Osteoblast (primary cell): ENCODE data around the gene RPL22L1. TPM values are rescaled to one million over a fixed set of nuclear protein-coding genes. Genes with fewer than 3 reads are reported as not detected.

Source experiments
- DNase-seq: peaks from one replicate; pipeline ENCODE4 v3.0.0; 2011; ENCODE audit warnings: low spot score, mixed read lengths; ENCODE audit not compliant: insufficient read length; ENCODE audit errors: missing footprints
- H2AFZ ChIP-seq: 2 replicates; pipeline ENCODE4 v1.6.0; 2011; ENCODE audit warnings: mild to moderate bottlenecking, low read length
- H3K27ac ChIP-seq: 2 replicates; pipeline ENCODE4 v1.5.1; 2011; ENCODE audit warnings: mild to moderate bottlenecking, low read depth, low read length, moderate library complexity
- H3K27me3 ChIP-seq: 2 replicates; pipeline ENCODE4 v1.6.0; 2012; ENCODE audit warnings: mild to moderate bottlenecking, control low read depth, inconsistent platforms, low read length, moderate library complexity; ENCODE audit not compliant: insufficient read depth
- H3K36me3 ChIP-seq: 2 replicates; pipeline ENCODE4 v1.5.1; 2011; ENCODE audit warnings: mild to moderate bottlenecking, low read length, control low read depth, moderate library complexity; ENCODE audit not compliant: insufficient read depth
- H3K4me1 ChIP-seq: 2 replicates; pipeline ENCODE4 v1.5.1; 2011; ENCODE audit warnings: mild to moderate bottlenecking, low read length, control low read depth, moderate library complexity; ENCODE audit not compliant: insufficient read depth
- H3K4me2 ChIP-seq: 2 replicates; pipeline ENCODE4 v1.6.0; 2011; ENCODE audit warnings: mild to moderate bottlenecking, low read length; ENCODE audit not compliant: insufficient read depth
- H3K4me3 ChIP-seq: fragments of 200-600 bp; sonication (generic); 3 replicates; pipeline ENCODE4 v1.5.1; 2012; ENCODE audit warnings: mild to moderate bottlenecking, low read length, inconsistent platforms; ENCODE audit not compliant: insufficient read depth
- H3K79me2 ChIP-seq: 2 replicates; pipeline ENCODE4 v1.6.0; 2012; ENCODE audit warnings: mild to moderate bottlenecking, low read length, control low read depth, inconsistent platforms; ENCODE audit not compliant: insufficient read depth
- H3K9me3 ChIP-seq: 2 replicates; pipeline ENCODE4 v1.5.1; 2011; ENCODE audit warnings: low read depth, low read length, control low read depth
- H4K20me1 ChIP-seq: 2 replicates; pipeline ENCODE4 v1.6.0; 2012; ENCODE audit warnings: mild to moderate bottlenecking, low read length, control low read depth; ENCODE audit not compliant: insufficient read depth
- CTCF ChIP-seq: IDR thresholded peaks from 2 replicates; pipeline ENCODE4 v1.5.1; 2011; ENCODE audit warnings: mild to moderate bottlenecking, low read depth, low read length, moderate library complexity; ENCODE audit errors: extremely low read depth
- total RNA-seq: library from RNA; depleted of rRNA; stranded (reverse); fragments of >200 nt; gene quantifications from 2 replicates; pipeline ENCODE4 v1.2.3, GENCODE V29; 2012

Gene RPL22L1
- total RNA-seq, 1 donor: 297 TPM

DNA sequence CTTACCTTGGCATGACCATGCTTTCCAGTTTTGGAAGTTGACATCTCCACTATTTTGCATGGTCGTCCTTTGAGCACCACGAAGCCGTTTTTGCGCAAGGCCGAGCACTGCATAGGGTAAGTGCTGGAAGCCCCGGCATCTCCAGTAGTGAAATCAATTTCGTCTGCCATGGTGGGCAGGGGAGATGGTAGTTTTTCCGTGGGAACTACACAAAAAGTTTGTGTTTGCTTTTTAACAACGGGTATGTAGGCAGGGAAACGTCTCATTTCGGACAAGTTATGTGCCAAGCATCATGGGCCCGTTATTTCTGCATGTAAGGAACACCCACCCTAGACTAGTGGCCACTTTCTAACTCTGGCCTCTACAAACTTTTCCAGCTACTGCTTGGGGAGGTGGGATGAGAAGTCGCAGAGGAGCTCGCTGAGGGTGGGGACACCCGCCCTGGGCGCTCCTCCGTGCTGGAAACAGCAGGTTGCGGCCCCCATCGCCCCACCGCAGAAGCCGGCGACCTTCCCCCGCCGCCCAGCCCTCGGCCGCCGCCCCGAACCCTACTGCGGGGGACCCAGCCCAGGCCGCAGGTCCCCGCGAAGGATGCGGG is 37.7 kb upstream of the RPL22L1 start:
- no peaks in the 10 kb centered on the region for H3K27me3 ChIP-seq
- H3K4me2 ChIP-seq: peak overlapping the region; percentile 90
- peaks cover 33% of the 10 kb centered on the region for H3K79me2 ChIP-seq
- H2AFZ ChIP-seq: peak overlapping the region; percentile 68
- DNase-seq: peak; percentile 90
- peaks cover 8% of the 10 kb centered on the region for H3K9me3 ChIP-seq
- H3K4me1 ChIP-seq: peaks cover 10% of the 10 kb centered on the region
- H4K20me1 ChIP-seq: no peaks in the 10 kb centered on the region
- H3K36me3 ChIP-seq: no peaks in the 10 kb centered on the region
- peak overlapping the region; percentile 86 for H3K4me3 ChIP-seq
- peak overlapping the region; percentile 55 for H3K27ac ChIP-seq
- TF ChIP-seq CTCF: no peak

DNA sequence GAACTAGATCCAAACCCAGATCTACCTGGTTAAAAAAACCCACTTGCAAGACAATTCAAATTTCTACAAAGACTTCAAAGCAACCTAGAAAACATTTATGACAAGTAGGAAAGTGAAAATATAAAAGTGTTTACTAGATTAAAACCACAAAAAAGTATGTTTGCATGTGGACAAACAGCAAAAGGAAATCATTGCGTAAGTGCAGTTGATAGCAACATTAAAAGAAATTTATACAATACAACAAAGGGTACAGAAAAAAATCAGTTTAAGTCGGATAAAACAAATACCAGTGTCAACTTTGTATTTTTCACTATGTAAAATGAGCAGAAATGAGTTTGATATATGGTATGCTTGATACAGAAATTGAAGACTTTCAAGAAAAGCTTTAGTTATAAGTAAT is 35.9 kb upstream of the RPL22L1 start:
- no peak overlapping the region for H3K27ac ChIP-seq
- no peak overlapping the region for H3K4me3 ChIP-seq
- peaks cover 33% of the 10 kb centered on the region for H3K79me2 ChIP-seq
- H3K4me2 ChIP-seq: no peak overlapping the region
- H3K9me3 ChIP-seq: peaks cover 6% of the 10 kb centered on the region
- no peak for TF ChIP-seq CTCF
- no peaks in the 10 kb centered on the region for H3K27me3 ChIP-seq
- DNase-seq: no peak
- peaks cover 3% of the 10 kb centered on the region for H4K20me1 ChIP-seq
- H2AFZ ChIP-seq: no peak overlapping the region
- peaks cover 10% of the 10 kb centered on the region for H3K4me1 ChIP-seq
- no peaks in the 10 kb centered on the region for H3K36me3 ChIP-seq

DNA sequence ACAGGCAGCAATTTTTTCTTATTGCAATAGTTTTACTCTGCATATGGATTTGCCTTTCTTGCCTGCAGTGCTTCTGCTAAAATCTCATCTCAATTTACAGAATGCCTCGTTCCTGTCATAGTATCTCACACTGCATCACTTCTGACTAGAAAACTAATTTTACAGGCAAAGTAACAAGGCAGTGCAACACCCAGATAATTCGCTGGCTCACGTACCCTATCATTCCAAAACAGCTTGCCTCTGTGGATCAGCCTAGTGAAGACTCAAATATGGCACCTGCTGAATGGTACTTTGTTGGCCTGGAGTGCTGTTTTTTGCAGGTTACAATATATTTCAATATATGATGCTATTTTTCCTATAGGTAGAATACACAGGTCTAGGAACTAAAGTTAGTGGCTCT is 33.1 kb upstream of the RPL22L1 start:
- no peak for TF ChIP-seq CTCF

GRCh38 chr3:170899455-170899854 is 29.5 kb upstream of the RPL22L1 start:
- Histone ChIP-seq H3K4me1 (no peaks in the 10 kb centered on the region), H3K9me3 (no peaks in the 10 kb centered on the region), H3K27ac (no peak overlapping the region), H3K4me2 (no peak overlapping the region), H3K27me3 (no peaks in the 10 kb centered on the region), H4K20me1 (peaks cover 3% of the 10 kb centered on the region), H3K36me3 (no peaks in the 10 kb centered on the region), H2AFZ (no peak overlapping the region), H3K4me3 (no peak overlapping the region), H3K79me2 (peaks cover 6% of the 10 kb centered on the region)
- no peak for TF ChIP-seq CTCF
- DNase-seq: no peak

More for the DNA sequence above, 33.1 kb upstream of the RPL22L1 start:
- DNase-seq: no peak
- Histone ChIP-seq H3K4me1 (peaks cover 7% of the 10 kb centered on the region), H3K4me3 (no peak overlapping the region), H2AFZ (no peak overlapping the region), H3K27ac (no peak overlapping the region), H3K9me3 (no peaks in the 10 kb centered on the region), H3K36me3 (no peaks in the 10 kb centered on the region), H4K20me1 (peaks cover 3% of the 10 kb centered on the region), H3K4me2 (no peak overlapping the region), H3K27me3 (no peaks in the 10 kb centered on the region), H3K79me2 (peaks cover 33% of the 10 kb centered on the region)
